GM20000 (cell line): Measurements from ENCODE around the gene ZNF785.

Source experiments
- DNase-seq: peaks from one replicate; pipeline ENCODE4 v3.0.0; 2012; ENCODE audit warnings: low spot score
- CTCF ChIP-seq: IDR thresholded peaks from 2 replicates; pipeline ENCODE4 v1.5.1; 2012; ENCODE audit warnings: mild to moderate bottlenecking, control low read depth; ENCODE audit errors: extremely low read depth, missing control alignments

Gene ZNF785

DNA sequence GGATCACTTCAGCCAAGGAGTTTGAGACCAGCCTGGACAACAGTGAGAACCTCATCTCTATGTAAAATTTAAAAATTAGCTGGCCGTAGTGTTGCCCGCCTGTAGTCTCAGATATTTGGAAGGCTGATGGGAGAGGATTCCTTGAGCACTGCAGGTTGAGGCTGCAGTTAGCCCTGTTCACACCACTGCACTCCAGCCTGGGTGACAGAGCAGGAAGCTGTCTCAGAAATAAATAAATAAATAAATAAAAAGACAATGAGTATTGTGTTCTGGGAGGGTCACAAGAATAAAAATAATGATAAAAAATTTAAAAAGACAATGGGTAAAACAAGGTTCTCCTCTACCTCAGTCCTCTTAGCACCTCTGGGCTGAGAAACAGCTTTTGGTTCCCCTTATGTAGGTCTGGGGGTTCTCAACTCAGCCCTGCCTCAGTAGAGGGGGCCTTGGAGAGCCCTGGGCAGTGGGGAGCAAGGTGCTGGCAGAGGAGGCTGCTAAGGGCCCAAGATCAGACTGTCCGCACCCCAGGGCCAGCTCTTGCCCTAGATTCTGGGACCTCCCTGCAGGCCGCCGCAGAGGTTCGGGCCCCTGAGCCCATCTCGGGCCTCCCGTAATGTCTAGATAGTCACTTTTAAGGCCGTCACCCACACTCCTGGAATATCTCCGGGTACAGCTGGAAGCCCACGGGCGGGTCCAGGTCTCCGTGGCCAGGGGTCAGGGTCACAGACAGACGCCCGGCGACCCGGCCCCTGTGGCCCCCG, 30.8 kb downstream of the ZNF785 start:
- no peak for TF ChIP-seq CTCF
- DNase-seq = no peak

- no peak for TF ChIP-seq CTCF
- DNase-seq = no peak
Measured at GRCh38 chr16:30553393-30553899, 32.1 kb downstream of the ZNF785 start.

DNA sequence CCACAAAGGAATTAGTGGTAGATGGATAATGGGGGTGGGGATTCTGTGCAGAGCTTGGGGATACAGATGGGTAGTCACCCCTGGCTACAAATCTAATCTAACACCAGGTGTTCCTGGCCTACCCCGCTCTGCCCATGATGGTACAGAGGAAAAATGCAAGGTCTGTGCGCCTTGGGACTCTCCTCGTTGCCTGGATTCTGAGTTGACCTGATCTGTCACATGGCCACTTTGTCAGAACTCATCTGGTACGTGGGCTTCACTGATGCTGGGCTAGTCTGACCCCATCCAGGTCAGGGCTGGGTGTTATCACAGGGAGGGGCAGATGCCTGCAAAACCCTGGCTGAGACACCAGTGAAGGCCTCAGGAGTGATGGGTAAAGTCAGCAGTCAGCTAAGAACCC, 32.5 kb downstream of the ZNF785 start:
- no peak for DNase-seq
- no peak for TF ChIP-seq CTCF

DNA sequence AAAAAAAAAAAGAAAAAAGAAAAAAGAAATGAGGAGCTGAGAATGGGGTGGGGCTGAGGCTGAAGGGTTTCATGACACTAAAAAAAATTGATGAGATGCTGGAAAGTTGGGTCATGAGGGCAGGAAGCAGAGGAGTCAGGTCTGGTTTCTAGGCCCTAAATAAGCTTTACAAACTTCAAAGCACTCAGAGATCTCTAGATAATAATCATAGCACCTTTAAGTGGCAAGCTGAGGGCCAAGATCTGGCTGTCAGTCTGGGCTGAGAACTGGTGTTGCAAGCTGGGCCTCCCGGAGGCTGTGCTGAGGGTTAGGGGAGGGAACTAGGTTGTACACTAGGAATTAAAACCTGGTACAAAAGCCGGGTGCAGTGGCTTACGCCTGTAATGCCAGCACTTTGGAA, 33.7 kb downstream of the ZNF785 start:
- no peak for DNase-seq
- TF ChIP-seq CTCF = no peak

- no peak for DNase-seq
- TF ChIP-seq CTCF = no peak
Measured at GRCh38 chr16:30548416-30549253, 36.9 kb downstream of the ZNF785 start.

DNA sequence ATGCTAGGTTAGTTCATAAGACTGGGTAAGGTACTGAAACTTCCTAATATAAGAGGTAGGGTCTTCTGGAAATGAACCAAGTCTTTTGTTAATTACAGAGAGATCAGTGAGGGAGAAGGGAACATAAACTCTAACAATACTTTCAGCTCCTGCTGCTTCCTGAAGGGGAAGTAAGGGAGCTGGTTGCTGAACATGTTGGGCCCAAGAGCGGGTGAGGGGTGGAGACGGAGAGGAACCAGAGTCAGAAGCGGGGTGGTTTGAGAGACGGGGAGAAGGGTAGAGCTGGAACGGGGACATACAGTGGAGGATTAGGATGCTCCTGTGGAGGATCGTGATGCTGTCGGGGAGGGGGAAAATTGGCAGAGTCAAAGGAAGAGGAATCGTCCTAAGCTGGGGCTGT, 39.4 kb downstream of the ZNF785 start:
- no peak for TF ChIP-seq CTCF
- DNase-seq = no peak

DNA sequence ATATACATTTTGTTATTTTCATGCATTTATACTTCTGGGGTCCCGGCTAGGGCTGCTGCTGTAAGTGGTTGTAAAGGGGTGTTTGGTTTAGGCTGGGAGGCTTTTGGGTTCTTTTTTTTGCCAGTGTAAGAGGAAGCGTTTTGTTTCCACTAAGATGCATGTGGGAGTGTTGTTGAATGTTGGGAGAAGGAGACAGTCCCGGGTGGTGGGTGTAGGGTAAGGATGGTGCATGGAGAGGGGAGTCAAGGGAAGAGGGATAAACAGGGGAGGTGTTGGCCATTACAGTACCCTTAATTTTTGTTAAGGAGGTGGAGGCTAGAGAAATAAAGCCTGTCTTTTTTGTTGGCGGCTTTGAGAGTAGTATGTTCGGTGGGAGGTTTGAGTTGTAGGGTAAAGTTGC, 42.4 kb downstream of the ZNF785 start:
- TF ChIP-seq CTCF = no peak
- DNase-seq = no peak
